Adrenal gland (tissue), 12 donors: ENCODE measurements around the gene GALNTL6. TPM values are rescaled to one million over a fixed set of nuclear protein-coding genes. Genes with fewer than 3 reads are reported as not detected.

Experiments used
- DNase-seq, 7 donors: peaks; one replicate each; pipeline ENCODE4 v3.0.0-alpha.2; 2019 to 2020
- H3K27ac ChIP-seq, 5 donors: fragments of 200-600 bp; sonication (generic) in 4 of 5; 1 replicate in 3 of 5; 2 replicates in 2 of 5; pipeline versions ENCODE4 v1.5.1 to v1.8.0; 2016 to 2020; ENCODE audit warnings: mild to moderate bottlenecking in 1 of 5
- H3K27me3 ChIP-seq: fragments of 200-600 bp; 2 replicates; pipeline ENCODE4 v1.8.0; 2021
- H3K36me3 ChIP-seq, 2 donors: fragments of 200-600 bp; replicated peaks in 1 of 2; 1 replicate in 1 of 2; 2 replicates in 1 of 2; pipeline versions ENCODE4 v1.5.1 to v1.8.0; 2018 to 2022
- H3K4me1 ChIP-seq, 2 donors: fragments of 200-600 bp; replicated peaks in 1 of 2; 1 replicate in 1 of 2; 2 replicates in 1 of 2; pipeline versions ENCODE4 v1.5.1 to v1.8.0; 2018 to 2021
- H3K4me3 ChIP-seq, 4 donors: fragments of 200-600 bp; sonication (generic) in 3 of 4; one replicate each; pipeline ENCODE4 v1.5.1; 2016 to 2018
- H3K9me3 ChIP-seq, 3 donors: fragments of 200-600 bp; sonication (generic) in 1 of 3; replicated peaks in 1 of 3; 1 replicate in 2 of 3; 2 replicates in 1 of 3; pipeline versions ENCODE4 v1.5.1 to v1.8.0; 2016 to 2021
- POLR2A ChIP-seq, 2 donors: fragments of 450-650 bp; IDR thresholded peaks; one replicate each; pipeline ENCODE4 v1.6.1; 2017; ENCODE audit warnings: antibody characterized with exemption in 2 of 2, mild to moderate bottlenecking in 2 of 2, moderate library complexity in 1 of 2
- WGBS, 4 donors: extraction: QIAGEN DNeasy Blood & Tissue Kit in 2 of 4; methylation state at CpG; one replicate each; pipeline versions ENCODE4 v1.1.5 to v1.1.7; 2013 to 2017; 5-methylcytosine and 5-hydroxymethylcytosine counted together
- intact Hi-C, 2 donors: fragments of 100-400 bp; cut with DNase I; formaldehyde crosslinking; loops; one replicate each; pipeline versions ENCODE4 v1.14.1 to v1.15.0; 2022 to 2023
- polyA plus RNA-seq, 3 donors: library from polyadenylated mRNA; stranded (reverse); fragments of 200-250 nt in 2 of 3; fragments of 350-450 nt in 1 of 3; fragmentation: Illumina TruSeq in 1 of 3; extraction: RNeasy Lipid Tissue Mini Kit (QIAGEN cat#74804) in 1 of 3; gene quantifications; one replicate each; pipeline ENCODE4 v1.2.3, GENCODE V29; 2013 to 2014
- total RNA-seq, 9 donors: library from RNA; depleted of rRNA in 4 of 9; stranded (reverse); fragments of >200 nt in 4 of 9; fragments of 120-200 nt in 1 of 9; fragmentation: NEBNext Ultra II Directional in 1 of 9; extraction: Animal tissue kit (Norgen Biotek cat#: 25700) in 1 of 9; gene quantifications; one replicate each; pipeline versions ENCODE4 v1.1.0 to v1.2.4, GENCODE V29; 2013 to 2023
- TF ChIP-seq, protein P1 (sequence below), 6 experiments: fragments of 450-650 bp in 4 of 6; fragments of 200-600 bp in 2 of 6; sonication (generic) in 1 of 6; IDR thresholded peaks; 1 replicate in 5 of 6; 2 replicates in 1 of 6; pipeline versions ENCODE4 v1.5.1 to v1.8.0; 2016 to 2021; ENCODE audit warnings: antibody characterized with exemption in 6 of 6, mild to moderate bottlenecking in 2 of 6, moderate library complexity in 1 of 6
- donor health status: healthy with polysubstance abuse.
- donor health status: Bipolar disorder and iron deficiency.
- donor health status: DM: yes; HTN: yes; CAD: no.
- donor health status: DM: no; HTN: no; CAD: no.
- donor health status: DM: no; HTN: no; CAD: no.
- donor health status: DM: yes; HTN: yes; CAD: no.

The GALNTL6 gene
- total and polyA plus RNA-seq, 12 donors: 0.10 to 0.96 (median 0.42) TPM; not detected in 1

DNA sequence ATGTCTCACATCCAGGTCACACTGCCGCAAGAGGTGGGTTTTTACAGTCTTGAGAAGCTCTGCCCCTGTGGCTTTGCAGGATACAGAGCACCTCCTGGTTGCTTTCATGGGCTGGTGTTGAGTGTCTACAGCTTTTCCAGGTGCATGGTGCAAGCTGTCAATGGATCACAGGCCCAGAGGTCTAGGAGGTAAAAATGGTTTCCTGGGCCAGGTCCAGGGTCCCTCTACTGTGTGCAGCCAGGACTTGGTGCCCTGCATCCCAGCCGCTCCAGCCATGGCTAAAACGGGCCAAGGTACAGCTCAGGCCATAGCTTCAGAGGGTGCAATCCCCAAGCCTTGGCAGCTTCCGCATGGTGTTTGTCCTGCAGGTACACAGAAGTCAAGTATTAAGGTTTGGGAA, 921.4 kb downstream of the GALNTL6 start:
- WGBS, 4 donors: 76 to 100% (median 84%) methylated on average over 1 to 4 of the region's 4 CpGs
- TF ChIP-seq, protein P1, sequence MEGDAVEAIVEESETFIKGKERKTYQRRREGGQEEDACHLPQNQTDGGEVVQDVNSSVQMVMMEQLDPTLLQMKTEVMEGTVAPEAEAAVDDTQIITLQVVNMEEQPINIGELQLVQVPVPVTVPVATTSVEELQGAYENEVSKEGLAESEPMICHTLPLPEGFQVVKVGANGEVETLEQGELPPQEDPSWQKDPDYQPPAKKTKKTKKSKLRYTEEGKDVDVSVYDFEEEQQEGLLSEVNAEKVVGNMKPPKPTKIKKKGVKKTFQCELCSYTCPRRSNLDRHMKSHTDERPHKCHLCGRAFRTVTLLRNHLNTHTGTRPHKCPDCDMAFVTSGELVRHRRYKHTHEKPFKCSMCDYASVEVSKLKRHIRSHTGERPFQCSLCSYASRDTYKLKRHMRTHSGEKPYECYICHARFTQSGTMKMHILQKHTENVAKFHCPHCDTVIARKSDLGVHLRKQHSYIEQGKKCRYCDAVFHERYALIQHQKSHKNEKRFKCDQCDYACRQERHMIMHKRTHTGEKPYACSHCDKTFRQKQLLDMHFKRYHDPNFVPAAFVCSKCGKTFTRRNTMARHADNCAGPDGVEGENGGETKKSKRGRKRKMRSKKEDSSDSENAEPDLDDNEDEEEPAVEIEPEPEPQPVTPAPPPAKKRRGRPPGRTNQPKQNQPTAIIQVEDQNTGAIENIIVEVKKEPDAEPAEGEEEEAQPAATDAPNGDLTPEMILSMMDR (IDR thresholded peaks at IDR 0.05): no peak
- TF ChIP-seq POLR2A (IDR thresholded peaks at IDR 0.05): no peak
- Histone ChIP-seq H3K4me1 (no peaks in the 10 kb centered on the region), H3K4me3 (no peak overlapping the region), H3K36me3 (no peaks in the 10 kb centered on the region), H3K9me3 (peaks cover 0 to 8% (median 0%) of the 10 kb centered on the region in 3 donors), H3K27ac (no peak overlapping the region), H3K27me3 (no peaks in the 10 kb centered on the region)
- intact Hi-C loops: no loop called here
- no peak for DNase-seq

DNA sequence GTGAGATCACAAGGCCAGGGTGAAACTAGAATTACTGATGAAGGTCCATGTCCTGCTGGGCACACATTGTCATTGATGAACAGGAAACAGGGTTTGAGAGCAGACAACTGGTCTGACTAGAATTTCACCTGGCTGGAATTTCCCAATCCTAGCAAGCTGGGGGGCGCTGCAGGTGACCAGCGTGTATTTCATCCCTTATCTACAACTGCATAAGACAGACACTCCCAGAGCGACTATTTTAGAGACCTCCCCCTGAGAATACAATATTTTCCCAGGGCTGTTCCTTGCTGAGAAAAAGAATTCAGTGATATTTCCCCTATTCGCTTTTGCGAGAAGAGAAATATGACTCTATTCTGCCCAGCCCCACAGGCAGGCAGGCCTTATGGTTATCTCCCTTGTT, 922.8 kb downstream of the GALNTL6 start:
- H3K4me1 ChIP-seq: no peaks in the 10 kb centered on the region
- no peaks in the 10 kb centered on the region for H3K27me3 ChIP-seq
- 73 to 81% (median 79%) methylated on average over 5 of the region's 5 CpGs for WGBS, 4 donors
- H3K9me3 ChIP-seq: peaks cover 0 to 8% (median 0%) of the 10 kb centered on the region in 3 donors
- H3K27ac ChIP-seq: no peak overlapping the region
- H3K4me3 ChIP-seq: no peak overlapping the region
- no peaks in the 10 kb centered on the region for H3K36me3 ChIP-seq
- intact Hi-C loops: no loop called here
- TF ChIP-seq, protein P1 (IDR thresholded peaks at IDR 0.05): no peak
- TF ChIP-seq POLR2A (IDR thresholded peaks at IDR 0.05): no peak
- no peak for DNase-seq

DNA sequence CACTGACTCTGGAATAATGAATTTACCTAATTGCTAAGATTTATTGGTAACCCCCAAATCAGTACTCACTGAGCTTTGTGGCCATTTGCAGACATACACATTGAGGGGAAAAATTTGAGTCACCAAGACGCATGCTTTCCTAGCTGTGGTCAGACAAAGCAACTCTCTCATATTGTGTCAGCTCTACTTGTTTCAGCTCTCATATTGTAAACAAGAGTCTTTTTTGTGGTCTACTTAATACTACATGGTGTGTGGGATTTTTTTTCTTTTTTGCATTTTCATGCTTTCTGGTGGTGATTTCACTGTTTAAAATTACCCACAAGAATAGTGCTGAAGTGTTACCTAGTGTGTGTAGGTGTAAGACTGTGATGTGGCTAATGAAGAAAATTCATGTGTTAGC, 927.2 kb downstream of the GALNTL6 start:
- Histone ChIP-seq H3K4me1 (no peaks in the 10 kb centered on the region), H3K9me3 (peaks cover 0 to 8% (median 0%) of the 10 kb centered on the region in 3 donors), H3K36me3 (no peaks in the 10 kb centered on the region), H3K27me3 (no peaks in the 10 kb centered on the region), H3K27ac (no peak overlapping the region), H3K4me3 (no peak overlapping the region)
- no peak for DNase-seq
- TF ChIP-seq POLR2A (IDR thresholded peaks at IDR 0.05): no peak
- TF ChIP-seq, protein P1 (IDR thresholded peaks at IDR 0.05): no peak
- 31 to 89% (median 78%) methylated on average over 1 of the region's 1 CpG for WGBS, 4 donors
- intact Hi-C loops: no loop called here

DNA sequence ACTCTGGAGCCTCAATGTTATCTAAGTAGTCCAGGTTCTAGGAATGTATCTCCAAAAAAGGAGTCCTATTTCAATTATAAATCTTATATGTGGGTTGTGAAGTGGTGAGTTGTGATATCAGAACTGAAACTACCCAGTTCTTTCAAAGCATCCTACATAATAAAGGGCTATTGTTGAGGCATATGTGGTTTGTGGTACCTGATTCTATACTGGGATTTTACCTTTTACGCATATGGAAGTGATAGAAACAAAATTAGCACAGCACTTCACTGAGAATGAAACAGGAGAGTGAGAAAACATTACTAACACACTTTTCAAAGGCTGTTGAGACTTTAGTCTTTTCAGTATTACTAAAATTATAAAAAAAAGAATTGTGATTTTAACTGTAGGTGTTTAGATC, 937.7 kb downstream of the GALNTL6 start:
- no peaks in the 10 kb centered on the region for H3K4me1 ChIP-seq

More for the DNA sequence above, 937.7 kb downstream of the GALNTL6 start:
- Histone ChIP-seq H3K4me3 (no peak overlapping the region), H3K27ac (no peak overlapping the region), H3K27me3 (no peaks in the 10 kb centered on the region), H3K9me3 (no peaks in the 10 kb centered on the region), H3K36me3 (no peaks in the 10 kb centered on the region)
- 65 to 75% (median 70%) methylated on average over 1 of the region's 1 CpG for WGBS, 4 donors
- TF ChIP-seq, protein P1 (IDR thresholded peaks at IDR 0.05): no peak
- TF ChIP-seq POLR2A (IDR thresholded peaks at IDR 0.05): no peak
- intact Hi-C loops: no loop called here
- no peak for DNase-seq
